GM19463 (cell line): ENCODE measurements around the gene SPTBN1.

Experiments
- ATAC-seq: cut with Tn5 transposase; IDR thresholded peaks from one replicate; pipeline ENCODE4 v1.9.1; 2021; ENCODE audit warnings: mild to moderate bottlenecking, moderate library complexity; ENCODE audit not compliant: unreplicated experiment

The SPTBN1 gene

GRCh38 chr2:54432251-54433015, 23.7 kb upstream of the SPTBN1 start:
- ATAC-seq: no peak

GRCh38 chr2:54434229-54434628, 21.9 kb upstream of the SPTBN1 start:
- ATAC-seq: no peak

GRCh38 chr2:54434711-54435110, 21.4 kb upstream of the SPTBN1 start:
- no peak for ATAC-seq

GRCh38 chr2:54435325-54436226, 20.6 kb upstream of the SPTBN1 start:
- ATAC-seq: no peak

- no peak for ATAC-seq
These were observed 18.5 kb upstream of the SPTBN1 start for GRCh38 chr2:54437588-54437987.

GRCh38 chr2:54438271-54438670, 17.9 kb upstream of the SPTBN1 start:
- no peak for ATAC-seq

- no peak for ATAC-seq
These were observed 16.5 kb upstream of the SPTBN1 start for GRCh38 chr2:54439582-54439981.

GRCh38 chr2:54440050-54440449, 16.1 kb upstream of the SPTBN1 start:
- no peak for ATAC-seq

GRCh38 chr2:54444503-54444902, 11.6 kb upstream of the SPTBN1 start:
- no peak for ATAC-seq

- ATAC-seq: no peak
These were observed 10.0 kb upstream of the SPTBN1 start for GRCh38 chr2:54446122-54446521.

- ATAC-seq: no peak
These were observed 9.5 kb upstream of the SPTBN1 start for GRCh38 chr2:54446625-54447024.

- no peak for ATAC-seq
These were observed 1.5 kb upstream of the SPTBN1 start for GRCh38 chr2:54454548-54455130.

- no peak for ATAC-seq
These were observed 980 bp upstream of the SPTBN1 start for GRCh38 chr2:54455131-54455562.

GRCh38 chr2:54456362-54456611, 160 bp downstream of the SPTBN1 start:
- no peak for ATAC-seq

GRCh38 chr2:54456612-54457322, 640 bp downstream of the SPTBN1 start:
- peak; percentile 35 for ATAC-seq

GRCh38 chr2:54457323-54458023, 1.3 kb downstream of the SPTBN1 start:
- peak; percentile 25 for ATAC-seq

GRCh38 chr2:54459037-54459441, 2.9 kb downstream of the SPTBN1 start:
- ATAC-seq: no peak

GRCh38 chr2:54461261-54461660, 5.1 kb downstream of the SPTBN1 start:
- ATAC-seq: no peak

- ATAC-seq: no peak
These were observed 8.2 kb downstream of the SPTBN1 start for GRCh38 chr2:54464341-54464740.

GRCh38 chr2:54465143-54465542, 9.0 kb downstream of the SPTBN1 start:
- no peak for ATAC-seq

GRCh38 chr2:54466870-54467269, 10.7 kb downstream of the SPTBN1 start:
- no peak for ATAC-seq
